HAP-1 (cell line): ENCODE measurements around the gene MRPL52.
A peak's percentile ranks its signal among the peaks of the same experiment; 100 is the strongest.

Experiments used
- DNase-seq, 2 experiments: peaks; one replicate each; pipeline ENCODE4 v3.0.0-alpha.2; 2016 to 2020; ENCODE audit warnings: low spot score in 2 of 2
- H3K27me3 ChIP-seq: fragments of 250-450 bp; sonication (Bioruptor Pico); 2 replicates; pipeline ENCODE4 v1.5.1; 2020; ENCODE audit warnings: low read depth, mild to moderate bottlenecking, moderate library complexity
- H3K36me3 ChIP-seq: fragments of 250-450 bp; sonication (Bioruptor Pico); replicated peaks from 2 replicates; pipeline ENCODE4 v1.5.1; 2020; ENCODE audit warnings: mild to moderate bottlenecking
- H3K4me1 ChIP-seq: fragments of 250-450 bp; sonication (Bioruptor Pico); 2 replicates; pipeline ENCODE4 v1.5.1; 2020; ENCODE audit warnings: mild to moderate bottlenecking
- H3K4me3 ChIP-seq: fragments of 250-450 bp; sonication (Bioruptor Pico); 2 replicates; pipeline ENCODE4 v1.5.1; 2020; ENCODE audit warnings: mild to moderate bottlenecking, moderate library complexity
- H3K9me3 ChIP-seq: fragments of 250-450 bp; sonication (Bioruptor Pico); 2 replicates; pipeline ENCODE4 v1.5.1; 2020; ENCODE audit warnings: mild to moderate bottlenecking, moderate library complexity
- in situ Hi-C: fragments of 300-500 bp; cut with MboI; formaldehyde crosslinking; loops from 3 replicates; pipeline ENCODE4 v1.14.3; 2020; ENCODE audit warnings: low sequenced_read_pairs, inconsistent platforms, mixed read lengths

MRPL52 gene

GRCh38 chr14:22861651-22862050 lies 32.0 kb downstream of the MRPL52 start:
- Histone ChIP-seq H3K27me3 (no peaks in the 10 kb centered on the region; the same call in 1 of the 2 replicates), H3K36me3 (no peaks in the 10 kb centered on the region), H3K9me3 (no peaks in the 10 kb centered on the region), H3K4me3 (no peak overlapping the region), H3K4me1 (no peaks in the 10 kb centered on the region)
- in situ Hi-C loops = loop anchor here (25.0 kb wide), 1 partner anchor 474 kb away; no protein-coding TSS in a partner anchor
- DNase-seq = no peak

- Histone ChIP-seq H3K9me3 (no peaks in the 10 kb centered on the region), H3K4me3 (no peak overlapping the region), H3K36me3 (no peaks in the 10 kb centered on the region), H3K4me1 (no peaks in the 10 kb centered on the region), H3K27me3 (no peaks in the 10 kb centered on the region; the same call in 1 of the 2 replicates)
- in situ Hi-C loops = loop anchor here (25.0 kb wide), 1 partner anchor 478 kb away; no protein-coding TSS in a partner anchor
- no peak for DNase-seq
These were observed 35.3 kb downstream of the MRPL52 start for GRCh38 chr14:22864979-22865378.

- Histone ChIP-seq H3K4me1 (peaks cover 5% of the 10 kb centered on the region), H3K9me3 (no peaks in the 10 kb centered on the region), H3K27me3 (no peaks in the 10 kb centered on the region; the same call in 1 of the 2 replicates), H3K36me3 (no peaks in the 10 kb centered on the region), H3K4me3 (no peak overlapping the region)
- in situ Hi-C loops = loop anchor here (25.0 kb wide), 1 partner anchor 478 kb away; no protein-coding TSS in a partner anchor
- DNase-seq = peak in 1 of 2 experiments; percentile 55
These were observed 36.0 kb downstream of the MRPL52 start for GRCh38 chr14:22865424-22866405.

- in situ Hi-C loops = loop anchor here (25.0 kb wide), 1 partner anchor 480 kb away; no protein-coding TSS in a partner anchor
- peaks cover 8% of the 10 kb centered on the region for H3K4me1 ChIP-seq
- no peaks in the 10 kb centered on the region for H3K9me3 ChIP-seq
These were observed 37.2 kb downstream of the MRPL52 start for GRCh38 chr14:22866874-22867273.

GRCh38 chr14:22870811-22871223 lies 41.1 kb downstream of the MRPL52 start:
- no peak for DNase-seq
- H3K27me3 ChIP-seq = no peaks in the 10 kb centered on the region
- no peaks in the 10 kb centered on the region for H3K9me3 ChIP-seq
- peaks cover 13% of the 10 kb centered on the region for H3K4me1 ChIP-seq
- peak overlapping the region; percentile 74 for H3K4me3 ChIP-seq
- H3K36me3 ChIP-seq = peaks cover 7% of the 10 kb centered on the region; the same call in 1 of the 2 replicates
- in situ Hi-C loops = loop anchor here (25.0 kb wide), 1 partner anchor 484 kb away; no protein-coding TSS in a partner anchor

More at GRCh38 chr14:22866874-22867273, 37.2 kb downstream of the MRPL52 start:
- no peaks in the 10 kb centered on the region; the same call in 1 of the 2 replicates for H3K27me3 ChIP-seq
- no peak overlapping the region for H3K4me3 ChIP-seq
- no peak for DNase-seq
- no peaks in the 10 kb centered on the region for H3K36me3 ChIP-seq

GRCh38 chr14:22871224-22872032 lies 41.7 kb downstream of the MRPL52 start, which contains the start of gene LRP10:
Gene LRP10 (plus strand): TSS chr14:22871740. CDS start chr14:22872304, 564 bp downstream.
- peaks cover 7% of the 10 kb centered on the region; the same call in 1 of the 2 replicates for H3K36me3 ChIP-seq
- peak; percentile 86 to 95 for DNase-seq
- H3K4me1 ChIP-seq = peaks cover 13% of the 10 kb centered on the region
- H3K4me3 ChIP-seq = peak within 1 kb of the TSS; percentile 74
- in situ Hi-C loops = loop anchor here (25.0 kb wide), 1 partner anchor 484 kb away; no protein-coding TSS in a partner anchor
- H3K9me3 ChIP-seq = no peaks in the 10 kb centered on the region
- H3K27me3 ChIP-seq = no peaks in the 10 kb centered on the region

GRCh38 chr14:22872033-22872832 lies 42.5 kb downstream of the MRPL52 start:
- in situ Hi-C loops = loop anchor here (25.0 kb wide), 1 partner anchor 485 kb away; no protein-coding TSS in a partner anchor
- no peaks in the 10 kb centered on the region for H3K9me3 ChIP-seq
- H3K27me3 ChIP-seq = no peaks in the 10 kb centered on the region
- H3K4me3 ChIP-seq = peak overlapping the region; percentile 74
- H3K36me3 ChIP-seq = peaks cover 7% of the 10 kb centered on the region; the same call in 1 of the 2 replicates
- DNase-seq = peak; percentile 70 to 92
- H3K4me1 ChIP-seq = peaks cover 13% of the 10 kb centered on the region

- peaks cover 7% of the 10 kb centered on the region; the same call in 1 of the 2 replicates for H3K36me3 ChIP-seq
- H3K4me3 ChIP-seq = peak overlapping the region; percentile 74
- peaks cover 13% of the 10 kb centered on the region for H3K4me1 ChIP-seq
- in situ Hi-C loops = loop anchor here (25.0 kb wide), 1 partner anchor 486 kb away; no protein-coding TSS in a partner anchor
- no peaks in the 10 kb centered on the region for H3K27me3 ChIP-seq
- H3K9me3 ChIP-seq = no peaks in the 10 kb centered on the region
- no peak for DNase-seq
These were observed 43.3 kb downstream of the MRPL52 start for GRCh38 chr14:22872833-22873520.

GRCh38 chr14:22875003-22875747 lies 45.5 kb downstream of the MRPL52 start:
- no peak for DNase-seq
- Histone ChIP-seq H3K36me3 (peaks cover 7% of the 10 kb centered on the region; the same call in 1 of the 2 replicates), H3K27me3 (no peaks in the 10 kb centered on the region), H3K4me1 (peaks cover 13% of the 10 kb centered on the region), H3K4me3 (no peak overlapping the region), H3K9me3 (no peaks in the 10 kb centered on the region)
- in situ Hi-C loops = no loop called here

- Histone ChIP-seq H3K4me3 (no peak overlapping the region), H3K36me3 (peaks cover 7% of the 10 kb centered on the region; the same call in 1 of the 2 replicates), H3K27me3 (no peaks in the 10 kb centered on the region), H3K9me3 (no peaks in the 10 kb centered on the region), H3K4me1 (peaks cover 7% of the 10 kb centered on the region)
- in situ Hi-C loops = no loop called here
- no peak for DNase-seq
These were observed 46.1 kb downstream of the MRPL52 start for GRCh38 chr14:22875748-22876319.

GRCh38 chr14:22877000-22877501 lies 47.4 kb downstream of the MRPL52 start:
- Histone ChIP-seq H3K36me3 (peaks cover 7% of the 10 kb centered on the region; the same call in 1 of the 2 replicates), H3K9me3 (no peaks in the 10 kb centered on the region), H3K4me1 (0 out of 2 replicates have a peak, but pooled peaks cover 5% of the 10 kb centered on the region), H3K4me3 (no peak overlapping the region), H3K27me3 (no peaks in the 10 kb centered on the region; the same call in 1 of the 2 replicates)
- DNase-seq = no peak
- in situ Hi-C loops = no loop called here
